WTC11 (cell line): ENCODE data around the gene GGNBP2. TPM values are rescaled to one million over a fixed set of nuclear protein-coding genes. Genes with fewer than 3 reads are reported as not detected.

ENCODE experiments used
- ATAC-seq: fragments of 200-7000 bp; cut with Tn5 transposase; 2 replicates; pipeline ENCODE4 v1.10.0; 2021; ENCODE audit warnings: mild to moderate bottlenecking, moderate library complexity
- CTCF ChIA-PET: fragments of 300-600 bp; sonication (Branson Sonifier 250); formaldehyde crosslinking; loops from one replicate; lab custom pipeline; 2021; ENCODE audit warnings: antibody characterized with exemption; lab: Charles Lee
- POLR2A ChIA-PET: fragments of 350-600 bp; sonication (Branson Sonifier 250); formaldehyde crosslinking; loops from one replicate; lab custom pipeline; 2021; ENCODE audit warnings: antibody characterized with exemption; lab: Charles Lee
- DNase-seq: peaks from one replicate; pipeline ENCODE4 v3.0.0; 2021; ENCODE audit warnings: low spot score
- H3K27ac Mint-ChIP-seq: 2 replicates; pipeline ENCODE4 v1.8.0; 2021; ENCODE audit warnings: mixed read lengths
- H3K27me3 Mint-ChIP-seq: 2 replicates; pipeline ENCODE4 v1.8.0; 2021; ENCODE audit warnings: low read depth, mild to moderate bottlenecking, moderate library complexity, mixed read lengths
- H3K36me3 Mint-ChIP-seq: 2 replicates; pipeline ENCODE4 v1.8.0; 2021; ENCODE audit warnings: mixed read lengths
- H3K4me1 Mint-ChIP-seq: 2 replicates; pipeline ENCODE4 v1.8.0; 2022; ENCODE audit warnings: mixed read lengths
- H3K4me3 Mint-ChIP-seq: 2 replicates; pipeline ENCODE4 v1.8.0; 2021; ENCODE audit warnings: mild to moderate bottlenecking, moderate library complexity, mixed read lengths
- H3K9me3 Mint-ChIP-seq: 2 replicates; pipeline ENCODE4 v1.8.0; 2021; ENCODE audit warnings: mixed read lengths
- AFF4 ChIP-seq: sonication (generic); formaldehyde crosslinking; IDR thresholded peaks from 2 replicates; pipeline ENCODE4 v1.8.1; 2023; ENCODE audit warnings: mild to moderate bottlenecking, missing genetic modification reagents, borderline replicate concordance
- ATF1 ChIP-seq: sonication (generic); formaldehyde crosslinking; IDR thresholded peaks from 2 replicates; pipeline ENCODE4 v1.8.1; 2023; ENCODE audit warnings: mild to moderate bottlenecking, moderate library complexity, missing genetic modification reagents
- CTCF ChIP-seq: fragments of 200-600 bp; IDR thresholded peaks from 2 replicates; pipeline ENCODE4 v1.8.0; 2022; ENCODE audit warnings: antibody characterized with exemption
- ETV6 ChIP-seq: sonication (generic); formaldehyde crosslinking; IDR thresholded peaks from 2 replicates; pipeline ENCODE4 v1.8.1; 2022; ENCODE audit warnings: mild to moderate bottlenecking, missing genetic modification reagents
- FOXJ3 ChIP-seq: sonication (generic); formaldehyde crosslinking; IDR thresholded peaks from 2 replicates; pipeline ENCODE4 v1.9.0; 2021; ENCODE audit warnings: missing genetic modification reagents, mild to moderate bottlenecking, borderline replicate concordance
- FOXP4 ChIP-seq: sonication (generic); formaldehyde crosslinking; IDR thresholded peaks from 2 replicates; pipeline ENCODE4 v1.8.0; 2022; ENCODE audit warnings: mild to moderate bottlenecking, missing genetic modification reagents
- GRHL2 ChIP-seq: fragments of 250-450 bp; sonication (Bioruptor Pico); IDR thresholded peaks from 2 replicates; pipeline ENCODE4 v1.8.0; 2022; ENCODE audit warnings: mild to moderate bottlenecking, moderate library complexity; ENCODE audit not compliant: insufficient replicate concordance, severe bottlenecking
- GTF2I ChIP-seq: fragments of 250-450 bp; sonication (Bioruptor Pico); conservative IDR thresholded peaks from 2 replicates; pipeline ENCODE4 v1.4.0; 2021; ENCODE audit warnings: mild to moderate bottlenecking
- HMGXB4 ChIP-seq: sonication (generic); formaldehyde crosslinking; IDR thresholded peaks from 2 replicates; pipeline ENCODE4 v1.8.1; 2023; ENCODE audit warnings: mild to moderate bottlenecking, moderate library complexity, missing genetic modification reagents
- IRF1 ChIP-seq: sonication (generic); formaldehyde crosslinking; IDR thresholded peaks from 2 replicates; pipeline ENCODE4 v1.8.0; 2023; ENCODE audit warnings: missing genetic modification reagents
- IRF2 ChIP-seq: sonication (generic); formaldehyde crosslinking; IDR thresholded peaks from 2 replicates; pipeline ENCODE4 v1.8.0; 2022; ENCODE audit warnings: low read depth, missing genetic modification reagents, borderline replicate concordance
- NFE2L1 ChIP-seq: sonication (generic); formaldehyde crosslinking; IDR thresholded peaks from 2 replicates; pipeline ENCODE4 v1.8.1; 2023; ENCODE audit warnings: missing genetic modification reagents
- RELA ChIP-seq: sonication (generic); formaldehyde crosslinking; IDR thresholded peaks from 2 replicates; pipeline ENCODE4 v1.8.1; 2022; ENCODE audit warnings: missing genetic modification reagents, mild to moderate bottlenecking, borderline replicate concordance
- SMAD4 ChIP-seq: sonication (generic); formaldehyde crosslinking; IDR thresholded peaks from 2 replicates; pipeline ENCODE4 v1.8.0; 2022; ENCODE audit warnings: mild to moderate bottlenecking, missing genetic modification reagents
- TEAD1 ChIP-seq: sonication (generic); formaldehyde crosslinking; IDR thresholded peaks from 2 replicates; pipeline ENCODE4 v1.8.0; 2022; ENCODE audit warnings: mild to moderate bottlenecking, missing genetic modification reagents
- USF1 ChIP-seq: sonication (generic); formaldehyde crosslinking; IDR thresholded peaks from 2 replicates; pipeline ENCODE4 v1.8.0; 2022; ENCODE audit warnings: mild to moderate bottlenecking, missing genetic modification reagents
- ZNF263 ChIP-seq: sonication (generic); formaldehyde crosslinking; IDR thresholded peaks from 2 replicates; pipeline ENCODE4 v1.8.1; 2022; ENCODE audit warnings: low read depth, mild to moderate bottlenecking, moderate library complexity, missing genetic modification reagents
- ZNF425 ChIP-seq: fragments of 250-450 bp; sonication (Bioruptor Pico); conservative IDR thresholded peaks from 2 replicates; pipeline ENCODE4 v1.9.0; 2021; ENCODE audit warnings: mild to moderate bottlenecking
- total RNA-seq: library from RNA; stranded (reverse); gene quantifications from 3 replicates; pipeline ENCODE4 v1.2.3, GENCODE V29; 2021

The GGNBP2 gene
- total RNA-seq, 1 experiment from 2014 or later = 49.6 TPM

GRCh38 chr17:36592716-36593321, 48.1 kb downstream of the GGNBP2 start (continued):
- no peak for TF ChIP-seq CTCF
- no peak for TF ChIP-seq NFE2L1 (CRISPR knock-in tag)
- no peak for TF ChIP-seq FOXP4 (CRISPR knock-in tag)
- TF ChIP-seq ETV6 = no peak

- peak overlapping the region; percentile 84 for H3K4me3 Mint-ChIP-seq
- POLR2A ChIA-PET = interaction anchor here (1.8 kb wide), 1 partner anchor 8 kb away, joined by 22 read pairs; the partner anchor contains the start of gene MRM1
- CTCF ChIA-PET = interaction anchor here (1.5 to 3.0 kb wide), 2 partner anchors 8 to 59 kb away, joined by 3 to 58 read pairs; partner anchors contain the start of genes MRM1, MYO19 and PIGW
Observed at GRCh38 chr17:36593656-36594316, 49.1 kb downstream of the GGNBP2 start.

More at GRCh38 chr17:36593656-36594316, 49.1 kb downstream of the GGNBP2 start:
- peaks cover 15% of the 10 kb centered on the region for H3K36me3 Mint-ChIP-seq
- H3K27ac Mint-ChIP-seq = no peak overlapping the region; the same call in 1 of the 2 replicates
- peaks cover 27% of the 10 kb centered on the region for H3K4me1 Mint-ChIP-seq
- ATAC-seq = no peak
- no peaks in the 10 kb centered on the region for H3K9me3 Mint-ChIP-seq
- DNase-seq = no peak
- TF ChIP-seq SMAD4 (no peak), USF1 (CRISPR knock-in tag) (no peak), FOXJ3 (CRISPR knock-in tag) (no peak), HMGXB4 (no peak), TEAD1 (CRISPR knock-in tag) (no peak), AFF4 (CRISPR knock-in tag) (no peak), GRHL2 (no peak), RELA (CRISPR knock-in tag) (no peak), IRF2 (CRISPR knock-in tag) (no peak), ATF1 (CRISPR knock-in tag) (no peak), FOXP4 (CRISPR knock-in tag) (no peak), IRF1 (CRISPR knock-in tag) (no peak), ZNF425 (CRISPR knock-in tag) (no peak), GTF2I (CRISPR knock-in tag) (no peak), ZNF263 (CRISPR knock-in tag) (no peak)
- TF ChIP-seq, all 79 proteins: peak for 0
- H3K27me3 Mint-ChIP-seq = no peaks in the 10 kb centered on the region
